HG02970 (cell line): Measurements from ENCODE around the gene BPIFB3.

Experiments used
- ATAC-seq: cut with Tn5 transposase; IDR thresholded peaks from one replicate; pipeline ENCODE4 v1.9.1; 2021; ENCODE audit warnings: mild to moderate bottlenecking, moderate library complexity, moderate number of reproducible peaks; ENCODE audit not compliant: unreplicated experiment, low FRiP score

Gene BPIFB3

DNA sequence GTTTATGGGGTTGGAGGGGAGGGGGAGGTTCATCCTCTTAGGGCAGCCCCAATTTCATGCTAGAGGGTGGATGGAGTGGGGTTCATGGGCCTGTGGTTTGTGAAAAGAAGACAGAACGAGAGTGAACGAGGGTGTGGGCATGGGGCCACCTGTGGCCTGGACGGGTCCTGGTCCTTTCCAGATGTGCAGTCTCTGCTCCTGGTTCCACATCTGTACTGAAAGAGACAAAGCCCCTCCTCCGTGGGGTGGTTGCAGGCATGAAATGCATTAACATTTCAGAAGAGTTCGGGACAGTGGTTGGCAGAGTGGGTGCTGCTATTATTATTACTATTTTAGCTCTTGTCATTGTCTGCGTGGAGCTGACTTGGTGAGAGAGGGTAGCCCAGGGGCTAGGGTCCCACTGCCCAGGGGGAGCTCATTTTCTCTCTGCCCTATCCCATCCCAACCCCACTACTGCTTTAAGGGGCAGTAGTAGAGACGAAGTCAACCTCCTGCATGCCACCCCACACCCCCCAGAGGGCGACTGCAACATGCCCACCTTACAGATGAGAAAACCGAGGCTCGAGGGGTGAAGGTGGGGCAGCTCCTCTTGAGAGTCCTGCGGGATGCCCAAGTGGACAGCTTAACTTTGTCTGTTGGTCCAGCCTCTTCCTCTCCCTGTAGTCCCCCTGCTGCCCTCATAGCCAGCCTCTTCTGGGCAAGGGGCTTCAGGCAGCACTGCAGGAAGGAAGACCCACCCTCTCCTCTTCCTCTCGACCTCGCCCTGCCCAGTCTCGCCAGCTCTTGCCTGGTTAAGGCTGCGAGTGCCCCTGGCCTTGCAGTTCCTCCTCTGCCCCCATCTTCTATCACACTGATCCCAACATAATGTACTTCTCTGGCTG lies 37.8 kb upstream of the BPIFB3 start:
- ATAC-seq, result no peak

- no peak for ATAC-seq
Measured at GRCh38 chr20:33016581-33017109, 37.1 kb upstream of the BPIFB3 start.

- no peak for ATAC-seq
Measured at GRCh38 chr20:33017542-33017941, 36.2 kb upstream of the BPIFB3 start.

DNA sequence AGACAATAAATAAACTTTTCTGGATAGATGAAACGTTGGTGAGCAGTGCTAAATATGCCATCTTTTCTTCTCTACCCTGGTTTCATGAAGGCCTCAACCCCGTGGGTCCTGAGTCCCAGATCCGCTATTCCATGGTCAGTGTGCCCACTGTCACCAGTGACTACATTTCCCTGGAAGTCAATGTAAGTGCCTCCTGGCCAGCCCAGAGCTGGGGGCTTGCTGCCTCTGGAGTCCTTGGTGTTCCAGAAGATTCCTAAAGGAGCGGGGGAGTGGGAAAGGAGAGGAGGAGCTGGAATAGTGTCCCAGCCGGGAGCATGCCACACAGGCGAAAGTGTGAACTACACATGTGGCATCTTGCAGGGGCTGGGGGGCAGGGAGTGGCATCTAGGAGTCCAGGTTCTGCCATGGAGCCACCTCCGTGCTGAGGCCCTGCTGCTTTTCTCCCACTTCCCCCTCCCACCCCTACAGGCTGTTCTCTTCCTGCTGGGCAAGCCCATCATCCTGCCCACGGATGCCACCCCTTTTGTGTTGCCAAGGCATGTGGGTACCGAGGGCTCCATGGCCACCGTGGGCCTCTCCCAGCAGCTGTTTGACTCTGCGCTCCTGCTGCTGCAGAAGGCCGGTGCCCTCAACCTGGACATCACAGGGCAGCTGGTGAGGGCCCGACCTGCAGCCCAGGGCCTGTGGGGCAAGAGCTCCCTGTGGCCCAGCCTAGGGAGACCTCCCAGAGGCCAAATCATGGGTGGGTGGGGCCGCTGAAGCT lies 35.4 kb upstream of the BPIFB3 start:
- ATAC-seq, result no peak

DNA sequence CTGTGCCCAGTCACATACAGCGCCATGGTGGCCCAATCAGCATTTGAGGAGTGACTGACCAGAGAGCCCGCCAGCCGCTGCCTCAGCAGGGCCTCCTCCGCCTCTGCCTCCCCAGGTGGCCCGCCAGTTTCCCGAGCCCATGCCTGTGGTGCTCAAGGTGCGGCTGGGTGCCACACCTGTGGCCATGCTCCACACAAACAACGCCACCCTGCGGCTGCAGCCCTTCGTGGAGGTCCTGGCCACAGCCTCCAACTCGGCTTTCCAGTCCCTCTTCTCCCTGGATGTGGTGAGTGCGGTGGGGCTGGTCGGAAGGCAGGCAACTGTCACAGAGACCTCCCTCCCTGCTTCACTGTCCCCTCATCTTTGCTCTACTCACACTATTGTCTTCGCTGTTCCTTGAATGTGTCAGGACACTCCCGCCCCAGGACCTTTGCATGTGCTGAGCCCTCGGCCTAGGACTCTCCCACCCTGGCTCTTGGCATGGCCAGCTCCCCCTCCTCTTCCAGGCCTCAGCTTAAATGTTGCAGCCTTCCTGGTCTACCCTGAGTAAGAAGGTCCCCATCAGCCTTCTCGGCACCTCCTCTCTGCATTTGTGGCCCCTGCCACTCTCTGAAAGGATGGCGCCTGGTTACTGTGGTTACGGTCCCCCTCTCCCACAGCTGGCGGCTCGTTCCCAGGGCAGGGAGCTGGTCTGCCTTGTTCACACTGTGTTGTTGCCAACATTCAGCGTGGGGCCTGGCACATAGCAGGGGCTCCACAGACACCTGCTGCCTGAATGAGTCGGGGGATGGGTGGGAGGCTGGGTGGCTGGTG lies 34.0 kb upstream of the BPIFB3 start:
- ATAC-seq, result no peak

GRCh38 chr20:33020278-33021161 lies 33.2 kb upstream of the BPIFB3 start:
- no peak for ATAC-seq

- no peak for ATAC-seq
Measured at GRCh38 chr20:33021879-33022278, 31.8 kb upstream of the BPIFB3 start.

DNA sequence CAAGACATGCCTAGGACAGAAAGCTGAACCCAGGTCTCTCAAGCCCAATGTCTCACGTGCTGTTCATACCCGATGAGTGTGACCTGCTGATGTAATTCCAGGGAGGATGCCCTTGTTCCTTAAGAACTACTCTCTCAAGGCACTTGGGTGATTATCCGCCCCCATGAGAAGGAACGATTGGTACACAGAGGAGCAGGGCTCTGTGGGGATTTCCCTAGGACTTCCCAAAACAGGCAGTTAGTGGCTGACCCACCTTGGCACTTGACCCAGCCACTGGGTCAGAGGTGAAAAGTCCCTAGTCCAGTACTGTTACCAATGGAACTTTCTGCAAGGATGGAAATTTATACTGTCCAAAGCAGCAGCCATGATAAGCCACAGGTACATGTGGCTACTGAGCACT lies 31.4 kb upstream of the BPIFB3 start:
- no peak for ATAC-seq

- no peak for ATAC-seq
Measured at GRCh38 chr20:33022694-33023438, 30.8 kb upstream of the BPIFB3 start.

- no peak for ATAC-seq
Measured at GRCh38 chr20:33023439-33024242, 30.1 kb upstream of the BPIFB3 start.

GRCh38 chr20:33024243-33024560 lies 29.5 kb upstream of the BPIFB3 start:
- no peak for ATAC-seq

- ATAC-seq, result no peak
Measured at GRCh38 chr20:33024609-33025317, 28.9 kb upstream of the BPIFB3 start.

DNA sequence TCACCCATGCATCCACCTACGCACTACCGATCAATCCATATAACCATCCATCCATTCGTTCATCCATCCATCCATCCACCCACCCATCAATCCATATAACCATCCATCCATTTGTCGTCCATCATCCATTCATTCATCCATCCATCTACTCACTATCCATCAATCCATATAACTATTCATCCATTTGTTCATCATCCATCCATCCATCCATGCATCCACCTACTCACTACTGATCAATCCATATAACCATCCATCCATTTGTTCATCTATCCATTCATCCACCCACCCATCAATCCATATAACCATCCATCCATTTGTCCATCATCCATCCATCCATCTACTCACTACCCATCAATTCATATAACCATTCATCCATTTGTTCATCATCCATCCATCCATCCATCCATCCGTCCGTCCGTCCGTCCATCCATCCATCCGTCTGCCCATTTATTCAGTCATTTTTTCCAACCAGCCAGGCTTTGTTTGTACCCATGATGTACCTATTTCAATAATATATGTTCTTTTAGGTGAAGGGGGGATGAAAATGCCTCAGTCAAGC lies 28.3 kb upstream of the BPIFB3 start:
- no peak for ATAC-seq

- no peak for ATAC-seq
Measured at GRCh38 chr20:33026072-33026778, 27.5 kb upstream of the BPIFB3 start.

DNA sequence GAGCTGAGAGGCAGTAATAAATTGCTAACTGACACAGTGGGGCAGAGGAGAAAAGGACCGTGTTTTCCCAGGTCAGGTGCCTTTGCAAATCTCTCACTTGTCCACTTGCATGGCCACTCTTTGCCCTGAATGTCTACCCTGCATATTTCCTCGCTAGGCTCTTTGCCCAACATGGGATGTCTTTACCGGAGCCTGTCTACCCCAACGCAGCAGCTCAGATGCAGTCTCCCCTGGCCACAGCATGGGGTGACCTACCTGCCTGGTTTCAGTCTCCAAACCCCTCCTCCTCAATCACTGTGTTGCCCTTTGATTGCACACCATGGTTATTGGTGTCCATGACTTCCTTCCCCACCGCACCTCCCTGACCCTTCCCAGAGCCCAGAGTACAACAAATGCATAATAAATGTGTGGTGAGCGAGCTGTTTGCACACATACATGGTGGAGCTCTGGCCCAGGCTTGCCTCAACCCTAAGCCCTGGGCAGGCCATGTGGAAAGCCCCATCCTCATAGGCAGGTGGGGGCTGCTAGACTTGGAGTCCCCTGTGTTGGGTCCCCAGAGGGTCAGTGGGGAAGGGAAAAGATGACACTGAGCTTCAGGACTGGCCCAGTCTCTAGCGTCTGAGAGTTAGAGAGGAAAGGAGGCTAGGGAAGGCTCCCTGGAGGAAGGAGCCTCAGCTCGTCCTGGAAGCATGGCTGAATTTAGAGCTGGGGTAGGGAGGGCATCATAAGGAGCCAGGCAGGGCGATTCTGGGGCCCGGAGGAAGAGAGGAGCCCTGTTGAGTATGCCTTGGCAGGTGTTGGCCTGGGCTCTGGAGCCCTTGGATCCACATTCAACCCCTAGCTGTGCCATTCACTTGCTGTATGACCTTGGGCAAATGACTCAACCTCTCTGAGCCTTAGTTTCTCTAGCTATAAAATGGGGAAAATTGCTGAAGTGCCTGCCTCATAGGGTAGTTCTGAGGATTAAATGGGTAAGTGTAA lies 26.6 kb upstream of the BPIFB3 start:
- ATAC-seq, result no peak
